Stimulated activated CD4-positive, alpha-beta T cell treated with anti-CD3 and anti-CD28 coated beads, Interleukin-4, amount 100 ng/mL, for 4 hours (primary cell): ENCODE data around the gene CCNB2.

ENCODE experiments used
- DNase-seq, 2 experiments: peaks; one replicate each; pipeline ENCODE4 v3.0.0-alpha.2; 2020

Gene CCNB2

GRCh38 chr15:59169251-59169708 lies 64.3 kb downstream of the CCNB2 start:
- DNase-seq = no peak

GRCh38 chr15:59170295-59171066 lies 65.5 kb downstream of the CCNB2 start:
- DNase-seq = no peak

GRCh38 chr15:59171067-59171397 lies 66.1 kb downstream of the CCNB2 start:
- DNase-seq = no peak

- no peak for DNase-seq
Observed at GRCh38 chr15:59172289-59172901, 67.4 kb downstream of the CCNB2 start.

GRCh38 chr15:59173194-59173593 lies 68.2 kb downstream of the CCNB2 start:
- DNase-seq = no peak

- DNase-seq = no peak
Observed at GRCh38 chr15:59174151-59174834, 69.3 kb downstream of the CCNB2 start.
